ENCODE measurements around the gene ARPC4.
"Not testable (repeated sequence)": the region's sequence is repeated elsewhere in the genome, so short reads cannot be mapped to it uniquely, and the experiment has no call there.

GRCh38 chr3:9771007-9771406 lies 21.9 kb upstream of the ARPC4 start:
- TF ChIP-seq CTCF (IDR thresholded peaks at IDR 0.05 in 4 of 5, conservative IDR thresholded peaks at IDR 0.05 in 1 of 5); POLR2A (IDR thresholded peaks at IDR 0.05): not testable (repeated sequence)

Measured in gastrocnemius medialis (tissue), 4 donors.